Loucy (cell line): Measurements from ENCODE around the gene RUNX2.

Experiments
- H2AFZ ChIP-seq: fragments of 200-600 bp; sonication (generic); 2 replicates; pipeline ENCODE4 v1.6.0; 2016; ENCODE audit warnings: antibody characterized with exemption, mild to moderate bottlenecking, low read length, moderate library complexity
- H3F3A ChIP-seq: fragments of 200-600 bp; 2 replicates; pipeline ENCODE4 v1.6.0; 2016; ENCODE audit warnings: antibody characterized with exemption, low read depth, mild to moderate bottlenecking
- H3K27me3 ChIP-seq: fragments of 200-600 bp; sonication (generic); 2 replicates; pipeline ENCODE4 v1.6.1; 2014; ENCODE audit warnings: low read length, mild to moderate bottlenecking; ENCODE audit not compliant: insufficient read depth, poor library complexity, severe bottlenecking
- H3K36me3 ChIP-seq: fragments of 200-600 bp; sonication (generic); 2 replicates; pipeline ENCODE4 v1.6.1; 2016; ENCODE audit warnings: low read length; ENCODE audit not compliant: insufficient read depth
- H3K4me1 ChIP-seq: fragments of 200-600 bp; sonication (generic); 2 replicates; pipeline ENCODE4 v1.5.1; 2014; ENCODE audit warnings: low read length, mild to moderate bottlenecking; ENCODE audit not compliant: insufficient read depth, poor library complexity, severe bottlenecking
- H3K4me2 ChIP-seq: fragments of 200-600 bp; sonication (generic); 2 replicates; pipeline ENCODE4 v1.6.0; 2014; ENCODE audit warnings: antibody characterized with exemption, low read length, low read depth, mild to moderate bottlenecking; ENCODE audit not compliant: poor library complexity, severe bottlenecking
- H3K4me3 ChIP-seq: fragments of 200-600 bp; sonication (generic); 2 replicates; pipeline ENCODE4 v1.5.1; 2014; ENCODE audit warnings: low read length, mild to moderate bottlenecking, mixed read lengths; ENCODE audit not compliant: poor library complexity, severe bottlenecking
- H3K79me2 ChIP-seq: fragments of 200-600 bp; sonication (generic); 2 replicates; pipeline ENCODE4 v1.6.1; 2014; ENCODE audit warnings: low read length; ENCODE audit not compliant: insufficient read depth
- H3K9ac ChIP-seq: fragments of 200-600 bp; sonication (generic); 2 replicates; pipeline ENCODE4 v1.6.0; 2014; ENCODE audit warnings: mild to moderate bottlenecking, low read depth, low read length, moderate library complexity; ENCODE audit not compliant: poor library complexity, severe bottlenecking
- H3K9me2 ChIP-seq: fragments of 200-600 bp; sonication (generic); replicated peaks from 2 replicates; pipeline ENCODE4 v1.6.1; 2016; ENCODE audit warnings: low read depth, low read length, mixed read lengths
- H3K9me3 ChIP-seq: fragments of 200-600 bp; sonication (generic); 2 replicates; pipeline ENCODE4 v1.6.1; 2014; ENCODE audit warnings: mild to moderate bottlenecking, antibody characterized with exemption, low read length, low read depth; ENCODE audit not compliant: insufficient read depth
- H4K20me1 ChIP-seq: fragments of 200-600 bp; sonication (generic); 2 replicates; pipeline ENCODE4 v1.6.0; 2014; ENCODE audit warnings: antibody characterized with exemption, low read length, mild to moderate bottlenecking; ENCODE audit not compliant: insufficient read depth, poor library complexity, severe bottlenecking
- CTCF ChIP-seq: fragments of 200-600 bp; sonication (generic); conservative IDR thresholded peaks from 2 replicates; pipeline ENCODE4 v1.5.1; 2014; ENCODE audit warnings: mild to moderate bottlenecking, antibody characterized with exemption, low read length
- EZH2phosphoT487 ChIP-seq: fragments of 200-600 bp; IDR thresholded peaks from 2 replicates; pipeline ENCODE4 v1.6.1; 2018; ENCODE audit warnings: antibody characterized with exemption, mild to moderate bottlenecking, moderate library complexity, borderline replicate concordance

Gene RUNX2

GRCh38 chr6:45608252-45608913 is 280.3 kb downstream of the RUNX2 start:
- TF ChIP-seq EZH2phosphoT487 (no peak), CTCF (no peak)
- no peaks in the 10 kb centered on the region for H4K20me1 ChIP-seq
- no peaks in the 10 kb centered on the region for H3K79me2 ChIP-seq
- no peaks in the 10 kb centered on the region for H3K36me3 ChIP-seq
- peaks cover 6% of the 10 kb centered on the region for H3K4me1 ChIP-seq
- no peak overlapping the region for H3K4me2 ChIP-seq
- no peak overlapping the region for H3K9ac ChIP-seq
- H3K4me3 ChIP-seq = no peak overlapping the region
- H3K9me2 ChIP-seq = no peaks in the 10 kb centered on the region
- no peaks in the 10 kb centered on the region for H3K9me3 ChIP-seq
- H3F3A ChIP-seq = no peaks in the 10 kb centered on the region
- H2AFZ ChIP-seq = no peak overlapping the region
- H3K27me3 ChIP-seq = no peaks in the 10 kb centered on the region

DNA sequence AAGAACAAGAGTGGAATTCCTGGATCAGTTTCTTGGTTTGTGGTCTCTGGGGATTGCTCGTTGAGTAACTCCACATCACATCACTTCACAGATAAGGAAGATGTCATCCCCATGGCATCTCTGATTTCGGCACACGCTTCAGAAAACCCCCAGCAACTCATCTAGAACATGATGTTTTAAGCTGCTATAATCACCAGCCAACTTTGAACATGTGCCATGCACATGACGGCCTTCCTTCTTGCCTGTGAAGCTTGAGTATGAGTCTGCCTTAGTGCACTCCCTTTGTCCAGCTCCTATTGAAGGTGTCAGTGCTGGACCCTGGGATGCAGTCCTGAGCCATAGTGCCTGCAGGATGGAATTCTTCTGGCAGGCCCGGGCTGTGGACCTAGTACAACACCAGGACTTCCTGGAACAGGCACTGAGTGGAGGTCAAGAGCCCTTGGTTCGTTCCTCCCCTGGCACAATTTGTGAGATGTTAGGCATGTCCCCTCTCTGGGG is 281.1 kb downstream of the RUNX2 start:
- Histone ChIP-seq H3K4me3 (no peak overlapping the region), H3K27me3 (no peaks in the 10 kb centered on the region), H3K4me2 (no peak overlapping the region), H4K20me1 (no peaks in the 10 kb centered on the region), H3K79me2 (no peaks in the 10 kb centered on the region), H3K4me1 (peaks cover 6% of the 10 kb centered on the region), H3K9ac (no peak overlapping the region), H3K9me3 (no peaks in the 10 kb centered on the region), H3K36me3 (no peaks in the 10 kb centered on the region), H3K9me2 (no peaks in the 10 kb centered on the region), H3F3A (no peaks in the 10 kb centered on the region), H2AFZ (no peak overlapping the region)
- TF ChIP-seq CTCF = no peak

GRCh38 chr6:45610374-45610773 is 282.2 kb downstream of the RUNX2 start:
- Histone ChIP-seq H3K36me3 (no peaks in the 10 kb centered on the region), H3K4me1 (peaks cover 6% of the 10 kb centered on the region), H3K79me2 (no peaks in the 10 kb centered on the region), H3K9ac (no peak overlapping the region), H3K27me3 (no peaks in the 10 kb centered on the region), H2AFZ (no peak overlapping the region), H3K9me3 (no peaks in the 10 kb centered on the region), H3K4me3 (no peak overlapping the region), H3K9me2 (no peaks in the 10 kb centered on the region), H4K20me1 (no peaks in the 10 kb centered on the region), H3K4me2 (no peak overlapping the region), H3F3A (no peaks in the 10 kb centered on the region)
- TF ChIP-seq CTCF (no peak), EZH2phosphoT487 (no peak)
